Heart left ventricle (tissue), 16 donors: ENCODE results near the gene NDUFS1. TPM values are rescaled to one million over a fixed set of nuclear protein-coding genes. Genes with fewer than 3 reads are reported as not detected.

Experiments used
- ATAC-seq, 4 donors: fragments of 200-7000 bp; cut with Tn5 transposase; one replicate each; pipeline ENCODE4 v1.9.1; 2020 to 2022; ENCODE audit warnings: moderate library complexity in 4 of 4, mild to moderate bottlenecking in 3 of 4, moderate number of reproducible peaks in 1 of 4
- DNase-seq, 5 donors: peaks; one replicate each; pipeline ENCODE4 v3.0.0-alpha.2; 2020
- H3K27ac ChIP-seq, 12 donors: fragments of 200-600 bp; sonication (generic) in 4 of 12; one replicate each; pipeline versions ENCODE4 v1.5.0 to v1.8.0; 2016 to 2022; ENCODE audit warnings: mild to moderate bottlenecking in 2 of 12
- H3K27me3 ChIP-seq, 9 donors: fragments of 200-600 bp; sonication (generic) in 2 of 9; one replicate each; pipeline versions ENCODE4 v1.5.1 to v1.8.0; 2016 to 2022; ENCODE audit warnings: mild to moderate bottlenecking in 3 of 9
- H3K36me3 ChIP-seq, 9 donors: fragments of 200-600 bp; sonication (generic) in 2 of 9; one replicate each; pipeline versions ENCODE4 v1.5.0 to v1.8.0; 2018 to 2022; ENCODE audit warnings: mild to moderate bottlenecking in 2 of 9
- H3K4me1 ChIP-seq, 12 donors: fragments of 200-600 bp; sonication (generic) in 4 of 12; one replicate each; pipeline versions ENCODE4 v1.5.0 to v1.8.0; 2016 to 2022; ENCODE audit warnings: mild to moderate bottlenecking in 3 of 12
- H3K4me3 ChIP-seq, 12 donors: fragments of 200-600 bp; sonication (generic) in 4 of 12; one replicate each; pipeline versions ENCODE4 v1.5.0 to v1.8.0; 2017 to 2022; ENCODE audit warnings: mild to moderate bottlenecking in 9 of 12, moderate library complexity in 4 of 12
- H3K9me3 ChIP-seq, 12 donors: fragments of 200-600 bp; sonication (generic) in 4 of 12; one replicate each; pipeline versions ENCODE4 v1.5.0 to v1.8.0; 2016 to 2022; ENCODE audit warnings: mild to moderate bottlenecking in 1 of 12
- POLR2A ChIP-seq, 2 donors: fragments of 450-650 bp; IDR thresholded peaks; one replicate each; pipeline ENCODE4 v1.6.1; 2017; ENCODE audit warnings: antibody characterized with exemption in 2 of 2, mild to moderate bottlenecking in 2 of 2, moderate library complexity in 2 of 2
- WGBS, 4 donors: extraction: QIAGEN DNeasy Blood & Tissue Kit in 2 of 4; methylation state at CpG; one replicate each; pipeline versions ENCODE4 v1.1.5 to v1.1.7; 2013 to 2018; 5-methylcytosine and 5-hydroxymethylcytosine counted together
- intact Hi-C, 10 donors: fragments of 100-400 bp; cut with DNase I; formaldehyde crosslinking; loops; one replicate each; pipeline versions ENCODE4 v1.11.1 to v1.14.2; 2022
- polyA plus RNA-seq, 2 donors: library from polyadenylated mRNA; stranded (reverse); fragments of 200-250 nt; gene quantifications; one replicate each; pipeline ENCODE4 v1.2.3, GENCODE V29; 2013
- total RNA-seq, 9 donors: library from RNA; depleted of rRNA in 2 of 9; stranded (reverse); fragments of >200 nt in 2 of 9; fragmentation: NEBNext Ultra II Directional in 3 of 9; extraction: Animal tissue kit (Norgen Biotek cat#: 25700) in 3 of 9; gene quantifications; one replicate each; pipeline versions ENCODE4 v1.1.0 to v1.2.4, GENCODE V29; 2016 to 2023
- TF ChIP-seq, protein P1 (sequence below), 12 donors: fragments of 200-600 bp; sonication (generic) in 4 of 12; IDR thresholded peaks; one replicate each; pipeline versions ENCODE4 v1.5.0 to v1.8.0; 2018 to 2022; ENCODE audit warnings: antibody characterized with exemption in 12 of 12, mild to moderate bottlenecking in 5 of 12
- donor health status: ischemic (EF 13 %, LVEDD 7.1; RV severe dilation, severe dysfunction).
- donor health status: healthy with polysubstance abuse.
- donor health status: DM: no; HTN: yes; CAD: no.
- donor health status: DM: no; HTN: no; CAD: no.
- donor health status: ischemic (EF 25% LVEDD 6.9; RV normal size, moderate dysfunction).
- donor health status: ischemic (EF 25% LVEDD 5.7; RV mildly dilated, moderate dysfunction).
- donor health status: healthy.
- donor health status: DM: yes; HTN: yes; CAD: no.
- donor health status: ischemic (EF 35%, LVEDD 5.7; RV mildly dilated, moderate dysfunction).
- donor health status: nonischemic (EF 11% LVEDD 7.7; RV severe dilation, severe dysfunction).
- donor health status: DM: yes; HTN: yes; CAD: no.
- donor health status: PGD.
- donor health status: ischemic (EF 29% LVEDD 5.4; RV normal size, mild dysfunction).
- donor health status: nonischemic (EF 23%, LVEDD 6.1; RV moderate dilation, normal function).

The NDUFS1 gene
- total and polyA plus RNA-seq, 11 donors: 97.0 to 804 (median 489) TPM

DNA sequence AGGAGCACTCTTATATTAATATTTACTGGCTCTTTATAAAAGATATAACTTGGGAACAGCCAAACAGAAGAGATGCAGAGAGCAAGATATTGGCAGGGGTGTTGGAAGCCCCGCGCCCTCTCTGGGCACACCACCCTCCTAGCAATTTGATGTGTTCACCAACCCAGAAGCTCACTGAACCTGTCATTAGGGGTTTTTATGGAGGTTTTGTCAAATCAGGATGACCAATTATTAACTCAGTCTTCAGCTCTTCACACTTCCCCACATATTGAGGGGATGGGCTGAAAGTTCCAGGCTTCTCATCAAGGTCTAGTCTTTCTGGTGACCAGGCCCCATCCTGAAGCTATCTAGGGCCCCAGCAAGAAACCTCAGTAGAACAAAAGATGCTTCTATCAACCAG is 62.4 kb downstream of the NDUFS1 start:
- H3K36me3 ChIP-seq: peaks cover 0 to 18% (median 0%) of the 10 kb centered on the region in 9 donors
- intact Hi-C loops: no loop called here
- no peak overlapping the region for H3K27ac ChIP-seq
- TF ChIP-seq, protein P1, sequence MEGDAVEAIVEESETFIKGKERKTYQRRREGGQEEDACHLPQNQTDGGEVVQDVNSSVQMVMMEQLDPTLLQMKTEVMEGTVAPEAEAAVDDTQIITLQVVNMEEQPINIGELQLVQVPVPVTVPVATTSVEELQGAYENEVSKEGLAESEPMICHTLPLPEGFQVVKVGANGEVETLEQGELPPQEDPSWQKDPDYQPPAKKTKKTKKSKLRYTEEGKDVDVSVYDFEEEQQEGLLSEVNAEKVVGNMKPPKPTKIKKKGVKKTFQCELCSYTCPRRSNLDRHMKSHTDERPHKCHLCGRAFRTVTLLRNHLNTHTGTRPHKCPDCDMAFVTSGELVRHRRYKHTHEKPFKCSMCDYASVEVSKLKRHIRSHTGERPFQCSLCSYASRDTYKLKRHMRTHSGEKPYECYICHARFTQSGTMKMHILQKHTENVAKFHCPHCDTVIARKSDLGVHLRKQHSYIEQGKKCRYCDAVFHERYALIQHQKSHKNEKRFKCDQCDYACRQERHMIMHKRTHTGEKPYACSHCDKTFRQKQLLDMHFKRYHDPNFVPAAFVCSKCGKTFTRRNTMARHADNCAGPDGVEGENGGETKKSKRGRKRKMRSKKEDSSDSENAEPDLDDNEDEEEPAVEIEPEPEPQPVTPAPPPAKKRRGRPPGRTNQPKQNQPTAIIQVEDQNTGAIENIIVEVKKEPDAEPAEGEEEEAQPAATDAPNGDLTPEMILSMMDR (IDR thresholded peaks at IDR 0.05): no peak
- no peak for TF ChIP-seq POLR2A (IDR thresholded peaks at IDR 0.05)
- no peaks in the 10 kb centered on the region for H3K9me3 ChIP-seq
- no peak for ATAC-seq
- DNase-seq: no peak
- no peaks in the 10 kb centered on the region for H3K27me3 ChIP-seq
- 92 to 100% (median 98%) methylated on average over 2 of the region's 2 CpGs for WGBS, 4 donors
- H3K4me3 ChIP-seq: no peak overlapping the region
- no peaks in the 10 kb centered on the region for H3K4me1 ChIP-seq

DNA sequence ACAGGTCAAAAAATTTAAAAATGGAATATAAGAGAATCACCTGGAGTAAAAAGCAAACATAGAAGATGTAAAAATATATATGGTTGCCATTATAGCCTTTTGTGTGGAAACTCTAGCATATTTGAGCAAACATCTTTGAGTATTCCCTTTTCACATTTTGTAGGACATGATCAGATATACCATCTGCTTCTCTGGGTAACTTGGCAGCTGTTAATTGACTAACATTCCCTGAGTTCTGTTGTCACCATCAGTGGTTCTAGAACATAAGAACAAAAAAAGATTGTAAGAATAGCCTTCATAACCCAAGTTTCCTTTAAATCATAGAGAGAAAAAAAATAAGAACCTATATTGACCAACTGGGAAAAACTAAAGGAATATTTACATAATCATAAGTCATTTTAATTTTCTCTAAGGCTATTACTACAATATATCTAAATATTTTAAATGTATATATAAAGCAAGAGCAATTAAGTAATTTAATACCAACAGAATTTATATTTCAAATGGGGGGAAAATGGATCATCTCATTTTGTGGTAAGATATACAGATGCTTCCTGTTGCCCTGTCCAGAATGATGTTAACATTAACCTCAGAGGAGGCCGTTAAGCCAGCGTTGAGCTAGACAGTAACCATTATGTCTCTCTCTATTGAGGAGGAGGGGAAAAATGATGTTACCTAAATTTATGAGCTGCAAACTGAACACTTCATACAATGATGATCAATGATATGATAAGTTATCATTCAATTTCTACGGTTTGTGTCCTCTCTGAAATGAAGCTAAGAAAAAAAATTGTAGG is 63.5 kb downstream of the NDUFS1 start:
- Histone ChIP-seq H3K36me3 (peaks cover 0 to 15% (median 0%) of the 10 kb centered on the region in 9 donors), H3K4me1 (no peaks in the 10 kb centered on the region), H3K27me3 (no peaks in the 10 kb centered on the region), H3K27ac (no peak overlapping the region), H3K9me3 (no peaks in the 10 kb centered on the region), H3K4me3 (no peak overlapping the region)
- DNase-seq (no peak), ATAC-seq (no peak)
- intact Hi-C loops: no loop called here
- 68 to 78% (median 74%) methylated on average over 3 of the region's 3 CpGs for whole genome bisulfite sequencing, 4 donors
- TF ChIP-seq POLR2A (IDR thresholded peaks at IDR 0.05): no peak
- TF ChIP-seq, protein P1 (IDR thresholded peaks at IDR 0.05): no peak

DNA sequence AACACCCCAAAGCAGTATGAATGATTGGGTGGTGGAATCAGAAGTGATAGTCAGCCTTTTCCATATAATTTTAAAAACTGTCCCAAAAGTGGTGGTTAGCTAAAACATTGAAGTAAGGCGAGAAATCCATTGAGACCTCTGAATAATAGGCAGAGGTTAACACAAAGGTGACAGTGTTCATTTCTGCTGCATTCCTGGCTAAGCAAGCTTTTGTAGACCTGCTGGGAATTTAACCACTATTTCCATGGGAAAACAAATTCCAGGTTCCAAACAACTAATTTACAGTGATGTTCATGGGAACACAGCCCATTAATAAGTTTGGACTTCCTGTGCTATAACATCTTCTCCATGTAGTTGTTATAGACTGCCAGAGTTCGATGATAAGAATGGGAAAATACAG is 66.9 kb downstream of the NDUFS1 start:
- no peak for ATAC-seq

DNA sequence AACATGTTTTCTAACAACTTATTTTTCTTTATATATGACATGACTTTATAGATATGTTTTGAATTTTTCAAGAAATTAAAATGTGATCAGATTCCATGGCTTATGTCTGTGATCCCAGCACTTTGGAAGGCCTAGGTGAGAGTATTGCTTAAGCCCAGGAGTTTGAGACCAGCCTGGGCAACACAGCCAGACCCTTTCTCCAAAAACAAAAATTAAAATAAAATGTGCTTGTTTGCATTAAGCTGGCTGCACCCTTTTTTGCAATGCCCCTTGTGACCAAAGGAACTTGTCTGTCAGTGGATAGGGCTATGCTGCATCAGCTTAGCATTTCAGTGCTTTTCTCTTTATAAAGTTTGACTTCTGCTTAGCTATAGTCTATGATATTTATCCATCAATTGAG is 71.0 kb downstream of the NDUFS1 start:
- Histone ChIP-seq H3K36me3 (peaks cover 0 to 17% (median 4%) of the 10 kb centered on the region in 9 donors), H3K4me1 (peaks cover 0 to 31% (median 19%) of the 10 kb centered on the region in 12 donors), H3K4me3 (no peak overlapping the region), H3K27me3 (no peaks in the 10 kb centered on the region), H3K9me3 (no peaks in the 10 kb centered on the region), H3K27ac (peak overlapping the region in 1 of 12 donors; percentile 99)
- no peak for TF ChIP-seq POLR2A (IDR thresholded peaks at IDR 0.05)
- TF ChIP-seq, protein P1 (IDR thresholded peaks at IDR 0.05): no peak
- no peak for ATAC-seq
- intact Hi-C loops: loop anchor here in 2 of 10 donors (5.0 kb wide), 1 partner anchor 69 kb away; the partner anchor contains the start of genes EEF1B2 (in 2 of the 2) and NDUFS1 (in 2 of the 2)
- DNase-seq: no peak

More for the DNA sequence above, 66.9 kb downstream of the NDUFS1 start:
- WGBS, 4 donors: 86 to 94% (median 87%) methylated on average over 2 of the region's 2 CpGs
- Histone ChIP-seq H3K4me3 (no peak overlapping the region), H3K4me1 (peaks cover 0 to 15% (median 6%) of the 10 kb centered on the region in 12 donors), H3K27me3 (no peaks in the 10 kb centered on the region), H3K27ac (no peak overlapping the region), H3K9me3 (no peaks in the 10 kb centered on the region), H3K36me3 (peaks cover 0 to 25% (median 4%) of the 10 kb centered on the region in 9 donors)
- intact Hi-C loops: no loop called here
- DNase-seq: no peak
- TF ChIP-seq, protein P1 (IDR thresholded peaks at IDR 0.05): no peak
- TF ChIP-seq POLR2A (IDR thresholded peaks at IDR 0.05): no peak
